Upper lobe of left lung (tissue), 4 donors: ENCODE results near the gene LINC00632.
"Not testable (repeated sequence)": the region's sequence is repeated elsewhere in the genome, so short reads cannot be mapped to it uniquely, and the experiment has no call there.

ENCODE experiments used
- EP300 ChIP-seq, 4 donors: sonication (generic); formaldehyde crosslinking; IDR thresholded peaks; one replicate each; pipeline ENCODE4 v1.5.1; 2017; ENCODE audit warnings: antibody characterized with exemption in 4 of 4, control low read depth in 2 of 4
- POLR2A ChIP-seq, 4 donors: fragments of 450-650 bp; IDR thresholded peaks; one replicate each; pipeline ENCODE4 v1.5.1; 2016 to 2017; ENCODE audit warnings: antibody characterized with exemption in 4 of 4, mild to moderate bottlenecking in 2 of 4
- TF ChIP-seq, protein P1 (sequence below), 6 experiments: fragments of 450-650 bp in 4 of 6; fragments of 200-600 bp in 2 of 6; sonication (generic) in 2 of 6; IDR thresholded peaks; one replicate each; pipeline ENCODE4 v1.5.1; 2016 to 2019; ENCODE audit warnings: antibody characterized with exemption in 6 of 6

DNA sequence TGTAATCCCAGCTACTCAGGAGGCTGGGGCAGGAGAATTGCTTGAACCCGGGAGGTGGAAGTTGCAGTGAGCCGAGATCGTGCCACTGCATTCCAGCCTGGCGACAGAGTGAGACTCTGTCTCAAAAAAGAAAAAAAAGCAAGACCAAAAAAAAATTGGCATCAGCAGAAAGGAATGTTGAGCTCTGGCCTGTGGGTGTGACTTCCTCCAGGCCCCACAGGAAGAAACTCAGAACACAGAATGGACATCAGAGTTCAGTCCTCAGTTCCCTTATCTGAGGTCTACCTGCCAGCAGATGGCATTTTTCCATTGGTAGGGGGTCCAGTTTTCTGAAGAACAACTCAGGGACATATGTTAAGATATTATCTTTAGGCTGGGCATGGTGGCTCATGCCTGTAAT lies 18.0 kb upstream of the LINC00632 start:
- TF ChIP-seq, protein P1, sequence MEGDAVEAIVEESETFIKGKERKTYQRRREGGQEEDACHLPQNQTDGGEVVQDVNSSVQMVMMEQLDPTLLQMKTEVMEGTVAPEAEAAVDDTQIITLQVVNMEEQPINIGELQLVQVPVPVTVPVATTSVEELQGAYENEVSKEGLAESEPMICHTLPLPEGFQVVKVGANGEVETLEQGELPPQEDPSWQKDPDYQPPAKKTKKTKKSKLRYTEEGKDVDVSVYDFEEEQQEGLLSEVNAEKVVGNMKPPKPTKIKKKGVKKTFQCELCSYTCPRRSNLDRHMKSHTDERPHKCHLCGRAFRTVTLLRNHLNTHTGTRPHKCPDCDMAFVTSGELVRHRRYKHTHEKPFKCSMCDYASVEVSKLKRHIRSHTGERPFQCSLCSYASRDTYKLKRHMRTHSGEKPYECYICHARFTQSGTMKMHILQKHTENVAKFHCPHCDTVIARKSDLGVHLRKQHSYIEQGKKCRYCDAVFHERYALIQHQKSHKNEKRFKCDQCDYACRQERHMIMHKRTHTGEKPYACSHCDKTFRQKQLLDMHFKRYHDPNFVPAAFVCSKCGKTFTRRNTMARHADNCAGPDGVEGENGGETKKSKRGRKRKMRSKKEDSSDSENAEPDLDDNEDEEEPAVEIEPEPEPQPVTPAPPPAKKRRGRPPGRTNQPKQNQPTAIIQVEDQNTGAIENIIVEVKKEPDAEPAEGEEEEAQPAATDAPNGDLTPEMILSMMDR (IDR thresholded peaks at IDR 0.05), result not testable (repeated sequence)
- not testable (repeated sequence) for TF ChIP-seq EP300, POLR2A (IDR thresholded peaks at IDR 0.05)
